MM.1S (cell line): Measurements from ENCODE around the gene STARD3NL.

ENCODE experiments used
- EZH2 ChIP-seq: fragments of 300-600 bp; sonication (generic); optimal IDR thresholded peaks from 2 replicates; pipeline ENCODE3; 2017; ENCODE audit warnings: low read depth, mild to moderate bottlenecking, antibody characterized with exemption, low read length, mixed read lengths
- EZH2phosphoT487 ChIP-seq: fragments of 300-600 bp; sonication (generic); IDR thresholded peaks from 2 replicates; pipeline ENCODE4 v1.6.1; 2018; ENCODE audit warnings: antibody characterized with exemption, low read length
- TF ChIP-seq, protein P1 (sequence below): fragments of 300-600 bp; sonication (generic); IDR thresholded peaks from 2 replicates; pipeline ENCODE4 v1.5.1; 2016; ENCODE audit warnings: antibody characterized with exemption, low read length, mixed read lengths

GRCh38 chr7:38241071-38241470, 63.0 kb downstream of the STARD3NL start:
- TF ChIP-seq, protein P1, sequence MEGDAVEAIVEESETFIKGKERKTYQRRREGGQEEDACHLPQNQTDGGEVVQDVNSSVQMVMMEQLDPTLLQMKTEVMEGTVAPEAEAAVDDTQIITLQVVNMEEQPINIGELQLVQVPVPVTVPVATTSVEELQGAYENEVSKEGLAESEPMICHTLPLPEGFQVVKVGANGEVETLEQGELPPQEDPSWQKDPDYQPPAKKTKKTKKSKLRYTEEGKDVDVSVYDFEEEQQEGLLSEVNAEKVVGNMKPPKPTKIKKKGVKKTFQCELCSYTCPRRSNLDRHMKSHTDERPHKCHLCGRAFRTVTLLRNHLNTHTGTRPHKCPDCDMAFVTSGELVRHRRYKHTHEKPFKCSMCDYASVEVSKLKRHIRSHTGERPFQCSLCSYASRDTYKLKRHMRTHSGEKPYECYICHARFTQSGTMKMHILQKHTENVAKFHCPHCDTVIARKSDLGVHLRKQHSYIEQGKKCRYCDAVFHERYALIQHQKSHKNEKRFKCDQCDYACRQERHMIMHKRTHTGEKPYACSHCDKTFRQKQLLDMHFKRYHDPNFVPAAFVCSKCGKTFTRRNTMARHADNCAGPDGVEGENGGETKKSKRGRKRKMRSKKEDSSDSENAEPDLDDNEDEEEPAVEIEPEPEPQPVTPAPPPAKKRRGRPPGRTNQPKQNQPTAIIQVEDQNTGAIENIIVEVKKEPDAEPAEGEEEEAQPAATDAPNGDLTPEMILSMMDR, result no peak
- TF ChIP-seq EZH2 (no peak), EZH2phosphoT487 (no peak)
